ENCODE results near the gene FMO5. TPM values are rescaled to one million over a fixed set of nuclear protein-coding genes. Genes with fewer than 3 reads are reported as not detected.

The FMO5 gene
- total and polyA plus RNA-seq, 2 of the 13 experiments (the other 11 are each of a cell fraction or from before 2014, with no cell fraction given): 48.2 to 149 TPM

DNA sequence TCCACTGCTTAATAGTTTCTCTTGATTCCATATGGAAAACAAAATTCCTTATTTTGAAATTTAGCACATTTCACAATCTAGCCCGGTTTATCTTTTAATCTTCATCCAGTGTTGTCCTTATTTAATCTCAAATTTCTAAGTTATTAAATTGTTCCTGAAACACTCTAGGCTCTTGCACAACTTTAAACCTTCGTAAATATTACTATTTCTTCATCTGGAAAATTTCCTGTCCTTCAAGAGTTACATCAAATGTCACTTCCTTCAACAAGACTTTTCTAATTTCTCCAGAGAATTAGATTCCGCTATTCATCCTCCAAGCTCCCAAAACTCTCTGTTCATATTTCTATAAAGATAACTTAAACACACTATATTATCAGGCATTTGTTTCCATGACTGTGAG lies 6.5 kb downstream of the FMO5 start:
- Histone ChIP-seq H3K4me3 (replicated peaks in 1 of 3; ENCODE audit: insufficient read depth in 1 of 3, low read depth in 2 of 3, low read length in 3 of 3) (peak overlapping the region in 2 of 3 experiments; percentile 14 to 18; a peak in 2 of 6 replicates), H3K9me3 (ENCODE audit: low read length) (no peaks in the 10 kb centered on the region), H3K27ac (ENCODE audit: extremely low read length, insufficient read depth, low read length) (no peak overlapping the region), H3K36me3 (replicated peaks in 1 of 2; ENCODE audit: control insufficient read depth in 1 of 2, insufficient read depth in 2 of 2, low read length in 2 of 2) (peaks cover 1 to 23% of the 10 kb centered on the region in 2 experiments; a peak in 4 of 5 replicates), H3K9ac (ENCODE audit: insufficient read depth, low read depth, low read length) (no peak overlapping the region), H2AFZ (ENCODE audit: low read length) (no peak overlapping the region), H3K4me2 (ENCODE audit: low read depth, low read length) (peak overlapping the region; percentile 98), H3K4me1 (ENCODE audit: insufficient read depth, low read length) (peaks cover 100% of the 10 kb centered on the region), H4K20me1 (ENCODE audit: insufficient read depth, low read length) (no peaks in the 10 kb centered on the region), H3K79me2 (ENCODE audit: insufficient read depth, low read length) (peaks cover 63% of the 10 kb centered on the region), H3K27me3 (ENCODE audit: control insufficient read depth in 1 of 2, insufficient read depth in 2 of 2, low read length in 2 of 2) (no peaks in the 10 kb centered on the region; a peak in 1 of 5 replicates)
- in situ Hi-C loops (cut with HindIII; ENCODE audit: extremely low pct_ligation_motif_present, low pct_unique_long_range_greater_than_20kb) (no loop called here), intact Hi-C loops (cut with micrococcal nuclease; ENCODE audit: unreplicated experiment) (no loop called here)
- DNase-seq (ENCODE audit: low spot score) (no peak), FAIRE-seq (no peak), ATAC-seq (no peak)
- no TSS peak for BruUV-seq (replicated peaks)
- CTCF ChIA-PET (ENCODE audit: low intra/inter-chr PET ratio, low total read pairs): no interaction called here
- WGBS (ENCODE audit: low lambda C conversion rate): 63% methylated on average over 3 of the region's 3 CpGs
- TF ChIP-seq CEBPB (IDR thresholded peaks at IDR 0.05; ENCODE audit: borderline replicate concordance, low read depth, low read length) (peak; percentile 37; the same call in 1 of the 2 replicates), REXO4 (CRISPR knock-in tag; IDR thresholded peaks at IDR 0.05; ENCODE audit: borderline replicate concordance) (no peak)
- TF ChIP-seq, protein P1, sequence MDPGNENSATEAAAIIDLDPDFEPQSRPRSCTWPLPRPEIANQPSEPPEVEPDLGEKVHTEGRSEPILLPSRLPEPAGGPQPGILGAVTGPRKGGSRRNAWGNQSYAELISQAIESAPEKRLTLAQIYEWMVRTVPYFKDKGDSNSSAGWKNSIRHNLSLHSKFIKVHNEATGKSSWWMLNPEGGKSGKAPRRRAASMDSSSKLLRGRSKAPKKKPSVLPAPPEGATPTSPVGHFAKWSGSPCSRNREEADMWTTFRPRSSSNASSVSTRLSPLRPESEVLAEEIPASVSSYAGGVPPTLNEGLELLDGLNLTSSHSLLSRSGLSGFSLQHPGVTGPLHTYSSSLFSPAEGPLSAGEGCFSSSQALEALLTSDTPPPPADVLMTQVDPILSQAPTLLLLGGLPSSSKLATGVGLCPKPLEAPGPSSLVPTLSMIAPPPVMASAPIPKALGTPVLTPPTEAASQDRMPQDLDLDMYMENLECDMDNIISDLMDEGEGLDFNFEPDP (CRISPR knock-in tag; conservative IDR thresholded peaks at IDR 0.05): 0 out of 2 replicates have a peak, but pooled peaks have one; percentile 28
- POLR2A ChIA-PET: no interaction called here

DNA sequence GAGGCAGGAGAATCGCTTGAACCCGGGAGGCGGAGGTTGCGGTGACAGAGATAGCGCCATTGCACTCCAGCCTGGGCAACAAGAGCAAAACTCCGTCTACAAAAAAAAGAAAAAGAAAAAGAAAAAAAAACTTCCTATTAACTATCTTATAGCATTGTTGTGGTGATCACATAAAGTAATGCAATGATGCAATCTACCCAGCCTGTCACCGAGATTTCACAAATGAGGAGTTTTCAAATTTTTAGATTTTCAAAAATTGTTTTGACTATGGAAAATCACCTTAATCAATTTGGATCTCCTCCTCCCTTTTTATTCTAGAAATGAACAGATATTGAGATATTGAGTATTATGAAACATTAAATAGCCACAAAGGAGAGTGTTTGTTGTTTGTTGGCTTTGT lies 8.0 kb downstream of the FMO5 start:
- CTCF ChIA-PET (ENCODE audit: low intra/inter-chr PET ratio, low total read pairs): no interaction called here
- WGBS (ENCODE audit: low lambda C conversion rate): 96% methylated on average over 7 of the region's 7 CpGs
- no peaks in the 10 kb centered on the region for H3K9me3 ChIP-seq (ENCODE audit: low read length)
- TF ChIP-seq, protein P2, sequence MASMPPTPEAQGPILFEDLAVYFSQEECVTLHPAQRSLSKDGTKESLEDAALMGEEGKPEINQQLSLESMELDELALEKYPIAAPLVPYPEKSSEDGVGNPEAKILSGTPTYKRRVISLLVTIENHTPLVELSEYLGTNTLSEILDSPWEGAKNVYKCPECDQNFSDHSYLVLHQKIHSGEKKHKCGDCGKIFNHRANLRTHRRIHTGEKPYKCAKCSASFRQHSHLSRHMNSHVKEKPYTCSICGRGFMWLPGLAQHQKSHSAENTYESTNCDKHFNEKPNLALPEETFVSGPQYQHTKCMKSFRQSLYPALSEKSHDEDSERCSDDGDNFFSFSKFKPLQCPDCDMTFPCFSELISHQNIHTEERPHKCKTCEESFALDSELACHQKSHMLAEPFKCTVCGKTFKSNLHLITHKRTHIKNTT (CRISPR knock-in tag; IDR thresholded peaks at IDR 0.05): no peak
- TF ChIP-seq ZNF724P (CRISPR knock-in tag; IDR thresholded peaks at IDR 0.05; ENCODE audit: borderline replicate concordance): no peak
- no peak for TF ChIP-seq NRL (CRISPR knock-in tag; IDR thresholded peaks at IDR 0.05; ENCODE audit: borderline replicate concordance)
- TF ChIP-seq, protein P3, sequence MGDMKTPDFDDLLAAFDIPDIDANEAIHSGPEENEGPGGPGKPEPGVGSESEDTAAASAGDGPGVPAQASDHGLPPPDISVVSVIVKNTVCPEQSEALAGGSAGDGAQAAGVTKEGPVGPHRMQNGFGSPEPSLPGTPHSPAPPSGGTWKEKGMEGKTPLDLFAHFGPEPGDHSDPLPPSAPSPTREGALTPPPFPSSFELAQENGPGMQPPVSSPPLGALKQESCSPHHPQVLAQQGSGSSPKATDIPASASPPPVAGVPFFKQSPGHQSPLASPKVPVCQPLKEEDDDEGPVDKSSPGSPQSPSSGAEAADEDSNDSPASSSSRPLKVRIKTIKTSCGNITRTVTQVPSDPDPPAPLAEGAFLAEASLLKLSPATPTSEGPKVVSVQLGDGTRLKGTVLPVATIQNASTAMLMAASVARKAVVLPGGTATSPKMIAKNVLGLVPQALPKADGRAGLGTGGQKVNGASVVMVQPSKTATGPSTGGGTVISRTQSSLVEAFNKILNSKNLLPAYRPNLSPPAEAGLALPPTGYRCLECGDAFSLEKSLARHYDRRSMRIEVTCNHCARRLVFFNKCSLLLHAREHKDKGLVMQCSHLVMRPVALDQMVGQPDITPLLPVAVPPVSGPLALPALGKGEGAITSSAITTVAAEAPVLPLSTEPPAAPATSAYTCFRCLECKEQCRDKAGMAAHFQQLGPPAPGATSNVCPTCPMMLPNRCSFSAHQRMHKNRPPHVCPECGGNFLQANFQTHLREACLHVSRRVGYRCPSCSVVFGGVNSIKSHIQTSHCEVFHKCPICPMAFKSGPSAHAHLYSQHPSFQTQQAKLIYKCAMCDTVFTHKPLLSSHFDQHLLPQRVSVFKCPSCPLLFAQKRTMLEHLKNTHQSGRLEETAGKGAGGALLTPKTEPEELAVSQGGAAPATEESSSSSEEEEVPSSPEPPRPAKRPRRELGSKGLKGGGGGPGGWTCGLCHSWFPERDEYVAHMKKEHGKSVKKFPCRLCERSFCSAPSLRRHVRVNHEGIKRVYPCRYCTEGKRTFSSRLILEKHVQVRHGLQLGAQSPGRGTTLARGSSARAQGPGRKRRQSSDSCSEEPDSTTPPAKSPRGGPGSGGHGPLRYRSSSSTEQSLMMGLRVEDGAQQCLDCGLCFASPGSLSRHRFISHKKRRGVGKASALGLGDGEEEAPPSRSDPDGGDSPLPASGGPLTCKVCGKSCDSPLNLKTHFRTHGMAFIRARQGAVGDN (CRISPR knock-in tag; IDR thresholded peaks at IDR 0.05): peak; percentile 37; the same call in 1 of the 2 replicates
- TF ChIP-seq ATF7 (IDR thresholded peaks at IDR 0.05): peak; percentile 50; the same call in 1 of the 2 replicates
- TF ChIP-seq ATF7 (CRISPR knock-in tag; IDR thresholded peaks at IDR 0.05): no peak
- peak; percentile 72 for TF ChIP-seq RBFOX2 (IDR thresholded peaks at IDR 0.05; ENCODE audit: low read depth, low read length)
- no peak for TF ChIP-seq ZNF749 (CRISPR knock-in tag; IDR thresholded peaks at IDR 0.05; ENCODE audit: borderline replicate concordance)

More for the DNA sequence above, 8.0 kb downstream of the FMO5 start:
- peaks cover 4 to 36% of the 10 kb centered on the region in 2 experiments; a peak in 4 of 5 replicates for H3K36me3 ChIP-seq (replicated peaks in 1 of 2; ENCODE audit: control insufficient read depth in 1 of 2, insufficient read depth in 2 of 2, low read length in 2 of 2)
- peaks cover 56% of the 10 kb centered on the region for H3K79me2 ChIP-seq (ENCODE audit: insufficient read depth, low read length)
- intact Hi-C loops (cut with micrococcal nuclease; ENCODE audit: unreplicated experiment) (no loop called here), in situ Hi-C loops (cut with HindIII; ENCODE audit: extremely low pct_ligation_motif_present, low pct_unique_long_range_greater_than_20kb) (no loop called here)
- no TSS peak for BruUV-seq (replicated peaks)
- H3K9ac ChIP-seq (ENCODE audit: insufficient read depth, low read depth, low read length): no peak overlapping the region
- no peak for ATAC-seq
- H3K27me3 ChIP-seq (ENCODE audit: control insufficient read depth in 1 of 2, insufficient read depth in 2 of 2, low read length in 2 of 2): no peaks in the 10 kb centered on the region
- peaks cover 100% of the 10 kb centered on the region for H3K4me1 ChIP-seq (ENCODE audit: insufficient read depth, low read length)
- no peak for DNase-seq (ENCODE audit: low spot score)
- no peaks in the 10 kb centered on the region for H4K20me1 ChIP-seq (ENCODE audit: insufficient read depth, low read length)
- FAIRE-seq: no peak
- POLR2A ChIA-PET: interaction anchor here (1.1 to 7.6 kb wide), 3 partner anchors 8 to 25 kb away, joined by 5 to 101 read pairs (median 6); partner anchors contain the start of genes CHD1L and FMO5
- H3K27ac ChIP-seq (ENCODE audit: extremely low read length, insufficient read depth, low read length): peak overlapping the region; percentile 5
- H3K4me3 ChIP-seq (replicated peaks in 1 of 3; ENCODE audit: insufficient read depth in 1 of 3, low read depth in 2 of 3, low read length in 3 of 3): no peak overlapping the region
- H2AFZ ChIP-seq (ENCODE audit: low read length): no peak overlapping the region
- no peak overlapping the region for H3K4me2 ChIP-seq (ENCODE audit: low read depth, low read length)

All from HepG2 (cell line).